ENCODE measurements around the gene EXOC6. TPM values are rescaled to one million over a fixed set of nuclear protein-coding genes. Genes with fewer than 3 reads are reported as not detected.
A peak's percentile ranks its signal among the peaks of the same experiment; 100 is the strongest.

The EXOC6 gene
- polyA plus RNA-seq, 1 donor (not counting 4 experiments of a cell fraction or from before 2014, with no cell fraction given), result 1.2 TPM

DNA sequence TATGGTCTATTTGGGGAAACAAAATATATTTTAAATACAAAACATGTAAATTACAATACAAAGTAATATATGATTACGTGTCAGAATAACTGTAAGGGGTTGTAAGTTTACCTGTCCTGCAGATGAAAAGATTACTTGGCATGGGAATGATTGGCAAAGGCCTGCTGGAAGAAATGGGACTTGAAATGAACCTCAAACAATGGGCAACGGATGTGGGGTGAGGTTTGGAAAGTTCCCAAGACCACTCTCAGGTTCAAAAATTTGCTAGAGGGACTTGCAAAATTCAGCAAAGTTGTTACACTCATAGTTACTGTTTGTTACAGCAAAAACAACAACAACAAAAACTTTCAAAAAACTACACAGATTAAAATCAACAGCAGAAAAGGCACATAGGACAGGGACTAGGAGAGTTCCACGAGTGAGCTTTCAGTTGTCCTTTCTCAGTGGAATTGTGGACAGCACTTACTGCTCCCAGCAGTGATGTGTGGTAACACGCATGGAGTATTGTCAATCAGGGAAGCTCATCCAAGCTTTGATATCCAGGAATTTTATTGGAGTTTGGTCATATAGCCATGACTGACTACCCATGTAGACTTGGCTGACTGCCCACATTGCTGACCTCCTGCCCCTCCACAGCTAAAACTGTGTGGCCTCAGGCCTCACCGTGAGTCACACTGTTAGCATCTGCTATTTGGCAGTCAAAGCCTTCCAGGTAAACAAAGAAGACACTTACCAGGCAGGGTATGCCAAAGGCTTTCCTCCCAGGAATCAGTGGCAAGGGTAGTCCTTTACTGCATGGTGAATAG, 43.8 kb downstream of the EXOC6 start:
- no peaks in the 10 kb centered on the region for H4K20me1 ChIP-seq (ENCODE audit: control insufficient read depth, extremely low read depth, insufficient read depth, low read length)
- TF ChIP-seq, protein P1, sequence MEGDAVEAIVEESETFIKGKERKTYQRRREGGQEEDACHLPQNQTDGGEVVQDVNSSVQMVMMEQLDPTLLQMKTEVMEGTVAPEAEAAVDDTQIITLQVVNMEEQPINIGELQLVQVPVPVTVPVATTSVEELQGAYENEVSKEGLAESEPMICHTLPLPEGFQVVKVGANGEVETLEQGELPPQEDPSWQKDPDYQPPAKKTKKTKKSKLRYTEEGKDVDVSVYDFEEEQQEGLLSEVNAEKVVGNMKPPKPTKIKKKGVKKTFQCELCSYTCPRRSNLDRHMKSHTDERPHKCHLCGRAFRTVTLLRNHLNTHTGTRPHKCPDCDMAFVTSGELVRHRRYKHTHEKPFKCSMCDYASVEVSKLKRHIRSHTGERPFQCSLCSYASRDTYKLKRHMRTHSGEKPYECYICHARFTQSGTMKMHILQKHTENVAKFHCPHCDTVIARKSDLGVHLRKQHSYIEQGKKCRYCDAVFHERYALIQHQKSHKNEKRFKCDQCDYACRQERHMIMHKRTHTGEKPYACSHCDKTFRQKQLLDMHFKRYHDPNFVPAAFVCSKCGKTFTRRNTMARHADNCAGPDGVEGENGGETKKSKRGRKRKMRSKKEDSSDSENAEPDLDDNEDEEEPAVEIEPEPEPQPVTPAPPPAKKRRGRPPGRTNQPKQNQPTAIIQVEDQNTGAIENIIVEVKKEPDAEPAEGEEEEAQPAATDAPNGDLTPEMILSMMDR (optimal IDR thresholded peaks at IDR 0.05 in 1 of 3, IDR thresholded peaks at IDR 0.05 in 1 of 3, conservative IDR thresholded peaks at IDR 0.05 in 1 of 3; ENCODE audit: extremely low read depth in 1 of 3, insufficient read depth in 2 of 3, low read length in 3 of 3), result no peak
- TF ChIP-seq EZH2 (IDR thresholded peaks at IDR 0.05; ENCODE audit: low read length), result no peak
- H3K4me1 ChIP-seq (ENCODE audit: control insufficient read depth, extremely low read depth, insufficient read depth, low read length), result peaks cover 23% of the 10 kb centered on the region
- FAIRE-seq (peak; percentile 100), DNase-seq (ENCODE audit: low read depth, low spot score) (peak; percentile 83)
- no peaks in the 10 kb centered on the region for H3K36me3 ChIP-seq (ENCODE audit: control insufficient read depth in 2 of 2, extremely low read depth in 1 of 2, insufficient read depth in 2 of 2, low read length in 2 of 2)
- no peaks in the 10 kb centered on the region for H3K79me2 ChIP-seq (ENCODE audit: control insufficient read depth, insufficient read depth, low read length)
- dilution Hi-C loops (cut with MboI; ENCODE audit: extremely low pct_ligation_motif_present, low sequenced_read_pairs), result no loop called here
- H3K4me3 ChIP-seq (ENCODE audit: control insufficient read depth in 2 of 3, extremely low read depth in 1 of 3, insufficient read depth in 2 of 3, low read depth in 1 of 3, low read length in 3 of 3), result no peak overlapping the region
- no peak overlapping the region for H3K27ac ChIP-seq (ENCODE audit: control insufficient read depth, insufficient read depth, low read length)
- no peaks in the 10 kb centered on the region for H3K9me1 ChIP-seq (ENCODE audit: control insufficient read depth, extremely low read depth, insufficient read depth, low read length)
- H2AFZ ChIP-seq (ENCODE audit: control insufficient read depth, low read length), result no peak overlapping the region
- no peak overlapping the region for H3K9ac ChIP-seq (ENCODE audit: control insufficient read depth, extremely low read depth, insufficient read depth, low read length)
- H3K4me2 ChIP-seq (ENCODE audit: control insufficient read depth, extremely low read depth, insufficient read depth, low read depth, low read length), result peak overlapping the region; percentile 11
- H3K9me3 ChIP-seq (ENCODE audit: control insufficient read depth, low read depth, low read length), result no peaks in the 10 kb centered on the region
- H3K27me3 ChIP-seq (ENCODE audit: control insufficient read depth, extremely low read depth, insufficient read depth, low read length), result no peaks in the 10 kb centered on the region

DNA sequence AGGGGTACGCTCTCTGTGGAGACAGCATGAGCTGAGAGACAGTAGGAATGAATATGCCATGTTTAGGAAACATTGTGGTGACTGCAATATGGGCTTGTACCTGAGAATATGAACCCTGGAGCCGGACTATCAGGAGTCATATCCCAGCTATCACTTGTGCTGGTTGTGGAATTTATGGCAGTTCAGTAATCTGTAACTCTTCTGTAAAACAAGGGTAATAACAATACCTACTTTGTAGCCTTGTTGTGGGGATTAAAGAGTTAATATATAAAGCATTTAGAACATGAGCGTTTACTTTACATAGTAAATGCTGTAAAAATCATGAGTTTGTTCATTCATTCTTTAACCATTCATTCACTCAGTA, 44.4 kb downstream of the EXOC6 start:
- H3K27me3 ChIP-seq (ENCODE audit: control insufficient read depth, extremely low read depth, insufficient read depth, low read length), result no peaks in the 10 kb centered on the region
- no peaks in the 10 kb centered on the region for H3K9me3 ChIP-seq (ENCODE audit: control insufficient read depth, low read depth, low read length)
- dilution Hi-C loops (cut with MboI; ENCODE audit: extremely low pct_ligation_motif_present, low sequenced_read_pairs), result no loop called here
- peak overlapping the region; percentile 7 for H3K4me2 ChIP-seq (ENCODE audit: control insufficient read depth, extremely low read depth, insufficient read depth, low read depth, low read length)
- H4K20me1 ChIP-seq (ENCODE audit: control insufficient read depth, extremely low read depth, insufficient read depth, low read length), result no peaks in the 10 kb centered on the region
- H3K27ac ChIP-seq (ENCODE audit: control insufficient read depth, insufficient read depth, low read length), result no peak overlapping the region
- no peaks in the 10 kb centered on the region for H3K9me1 ChIP-seq (ENCODE audit: control insufficient read depth, extremely low read depth, insufficient read depth, low read length)
- H2AFZ ChIP-seq (ENCODE audit: control insufficient read depth, low read length), result no peak overlapping the region
- H3K9ac ChIP-seq (ENCODE audit: control insufficient read depth, extremely low read depth, insufficient read depth, low read length), result no peak overlapping the region
- H3K4me3 ChIP-seq (ENCODE audit: control insufficient read depth in 2 of 3, extremely low read depth in 1 of 3, insufficient read depth in 2 of 3, low read depth in 1 of 3, low read length in 3 of 3), result no peak overlapping the region
- TF ChIP-seq, protein P1 (optimal IDR thresholded peaks at IDR 0.05 in 1 of 3, IDR thresholded peaks at IDR 0.05 in 1 of 3, conservative IDR thresholded peaks at IDR 0.05 in 1 of 3; ENCODE audit: extremely low read depth in 1 of 3, insufficient read depth in 2 of 3, low read length in 3 of 3), result no peak
- TF ChIP-seq EZH2 (IDR thresholded peaks at IDR 0.05; ENCODE audit: low read length), result no peak
- no peak for FAIRE-seq
- DNase-seq (ENCODE audit: low read depth, low spot score), result no peak
- H3K36me3 ChIP-seq (ENCODE audit: control insufficient read depth in 2 of 2, extremely low read depth in 1 of 2, insufficient read depth in 2 of 2, low read length in 2 of 2), result no peaks in the 10 kb centered on the region
- no peaks in the 10 kb centered on the region for H3K79me2 ChIP-seq (ENCODE audit: control insufficient read depth, insufficient read depth, low read length)
- peaks cover 23% of the 10 kb centered on the region for H3K4me1 ChIP-seq (ENCODE audit: control insufficient read depth, extremely low read depth, insufficient read depth, low read length)
